ENCODE results near the gene TYSND1. TPM values are rescaled to one million over a fixed set of nuclear protein-coding genes. Genes with fewer than 3 reads are reported as not detected.

Gene TYSND1
- total RNA-seq, 1 experiment from 2014 or later = 39.3 TPM

DNA sequence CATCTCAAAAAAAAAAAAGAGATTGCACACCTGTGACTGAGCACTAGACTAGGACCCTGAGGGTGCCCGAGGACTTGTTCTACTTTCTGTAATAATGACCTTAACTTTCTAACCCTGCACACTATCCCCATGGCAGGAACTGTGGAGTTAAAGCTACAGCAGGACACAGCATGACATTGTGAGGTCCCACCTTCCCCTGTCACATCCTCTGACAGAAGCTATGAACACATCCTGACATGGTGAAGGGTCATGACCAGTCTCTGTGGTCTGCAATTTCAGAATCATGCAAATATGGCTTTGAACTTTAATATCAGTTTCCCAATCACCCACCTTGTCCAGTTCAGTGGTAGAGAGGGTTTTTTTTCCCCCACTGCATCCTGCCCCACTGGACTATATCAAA, 42.3 kb upstream of the TYSND1 start:
- no peak for ATAC-seq
- Histone ChIP-seq H3K9me3 (ENCODE audit: control insufficient read depth, insufficient read depth, low read depth, low read length) (no peaks in the 10 kb centered on the region), H3K27ac (ENCODE audit: low read length) (no peak overlapping the region), H3K4me1 (ENCODE audit: control insufficient read depth, insufficient read depth, low read length) (peaks cover 5% of the 10 kb centered on the region), H3K36me3 (ENCODE audit: control insufficient read depth, insufficient read depth, low read length) (no peaks in the 10 kb centered on the region), H3K27me3 (ENCODE audit: control insufficient read depth, insufficient read depth, low read length) (no peaks in the 10 kb centered on the region), H3K4me3 (ENCODE audit: low read depth in 2 of 2, low read length in 2 of 2) (no peak overlapping the region)
- no peak for TF ChIP-seq TCF7L2 (IDR thresholded peaks at IDR 0.05; ENCODE audit: low read depth, low read length)
- no peak for TF ChIP-seq POLR2AphosphoS5 (IDR thresholded peaks at IDR 0.05; ENCODE audit: low read depth, low read length)
- TF ChIP-seq SIN3A (IDR thresholded peaks at IDR 0.05; ENCODE audit: borderline replicate concordance, insufficient read depth, low read depth, low read length) = no peak
- TF ChIP-seq, protein P1, sequence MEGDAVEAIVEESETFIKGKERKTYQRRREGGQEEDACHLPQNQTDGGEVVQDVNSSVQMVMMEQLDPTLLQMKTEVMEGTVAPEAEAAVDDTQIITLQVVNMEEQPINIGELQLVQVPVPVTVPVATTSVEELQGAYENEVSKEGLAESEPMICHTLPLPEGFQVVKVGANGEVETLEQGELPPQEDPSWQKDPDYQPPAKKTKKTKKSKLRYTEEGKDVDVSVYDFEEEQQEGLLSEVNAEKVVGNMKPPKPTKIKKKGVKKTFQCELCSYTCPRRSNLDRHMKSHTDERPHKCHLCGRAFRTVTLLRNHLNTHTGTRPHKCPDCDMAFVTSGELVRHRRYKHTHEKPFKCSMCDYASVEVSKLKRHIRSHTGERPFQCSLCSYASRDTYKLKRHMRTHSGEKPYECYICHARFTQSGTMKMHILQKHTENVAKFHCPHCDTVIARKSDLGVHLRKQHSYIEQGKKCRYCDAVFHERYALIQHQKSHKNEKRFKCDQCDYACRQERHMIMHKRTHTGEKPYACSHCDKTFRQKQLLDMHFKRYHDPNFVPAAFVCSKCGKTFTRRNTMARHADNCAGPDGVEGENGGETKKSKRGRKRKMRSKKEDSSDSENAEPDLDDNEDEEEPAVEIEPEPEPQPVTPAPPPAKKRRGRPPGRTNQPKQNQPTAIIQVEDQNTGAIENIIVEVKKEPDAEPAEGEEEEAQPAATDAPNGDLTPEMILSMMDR (IDR thresholded peaks at IDR 0.05) = no peak
- TF ChIP-seq, protein P2, sequence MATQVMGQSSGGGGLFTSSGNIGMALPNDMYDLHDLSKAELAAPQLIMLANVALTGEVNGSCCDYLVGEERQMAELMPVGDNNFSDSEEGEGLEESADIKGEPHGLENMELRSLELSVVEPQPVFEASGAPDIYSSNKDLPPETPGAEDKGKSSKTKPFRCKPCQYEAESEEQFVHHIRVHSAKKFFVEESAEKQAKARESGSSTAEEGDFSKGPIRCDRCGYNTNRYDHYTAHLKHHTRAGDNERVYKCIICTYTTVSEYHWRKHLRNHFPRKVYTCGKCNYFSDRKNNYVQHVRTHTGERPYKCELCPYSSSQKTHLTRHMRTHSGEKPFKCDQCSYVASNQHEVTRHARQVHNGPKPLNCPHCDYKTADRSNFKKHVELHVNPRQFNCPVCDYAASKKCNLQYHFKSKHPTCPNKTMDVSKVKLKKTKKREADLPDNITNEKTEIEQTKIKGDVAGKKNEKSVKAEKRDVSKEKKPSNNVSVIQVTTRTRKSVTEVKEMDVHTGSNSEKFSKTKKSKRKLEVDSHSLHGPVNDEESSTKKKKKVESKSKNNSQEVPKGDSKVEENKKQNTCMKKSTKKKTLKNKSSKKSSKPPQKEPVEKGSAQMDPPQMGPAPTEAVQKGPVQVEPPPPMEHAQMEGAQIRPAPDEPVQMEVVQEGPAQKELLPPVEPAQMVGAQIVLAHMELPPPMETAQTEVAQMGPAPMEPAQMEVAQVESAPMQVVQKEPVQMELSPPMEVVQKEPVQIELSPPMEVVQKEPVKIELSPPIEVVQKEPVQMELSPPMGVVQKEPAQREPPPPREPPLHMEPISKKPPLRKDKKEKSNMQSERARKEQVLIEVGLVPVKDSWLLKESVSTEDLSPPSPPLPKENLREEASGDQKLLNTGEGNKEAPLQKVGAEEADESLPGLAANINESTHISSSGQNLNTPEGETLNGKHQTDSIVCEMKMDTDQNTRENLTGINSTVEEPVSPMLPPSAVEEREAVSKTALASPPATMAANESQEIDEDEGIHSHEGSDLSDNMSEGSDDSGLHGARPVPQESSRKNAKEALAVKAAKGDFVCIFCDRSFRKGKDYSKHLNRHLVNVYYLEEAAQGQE (IDR thresholded peaks at IDR 0.05; ENCODE audit: insufficient read depth in 1 of 2, low read depth in 2 of 2, low read length in 1 of 2) = no peak
- in situ Hi-C loops (cut with HindIII; ENCODE audit: low pct_unique_long_range_greater_than_20kb, low sequenced_read_pairs) = no loop called here
- intact Hi-C loops (cut with micrococcal nuclease; ENCODE audit: unreplicated experiment) = no loop called here
- CTCF ChIA-PET = no interaction called here
- BruUV-seq (replicated peaks) = no TSS peak
- DNase-seq (ENCODE audit: low read depth, low spot score) = no peak
- POLR2A ChIA-PET = no interaction called here

DNA sequence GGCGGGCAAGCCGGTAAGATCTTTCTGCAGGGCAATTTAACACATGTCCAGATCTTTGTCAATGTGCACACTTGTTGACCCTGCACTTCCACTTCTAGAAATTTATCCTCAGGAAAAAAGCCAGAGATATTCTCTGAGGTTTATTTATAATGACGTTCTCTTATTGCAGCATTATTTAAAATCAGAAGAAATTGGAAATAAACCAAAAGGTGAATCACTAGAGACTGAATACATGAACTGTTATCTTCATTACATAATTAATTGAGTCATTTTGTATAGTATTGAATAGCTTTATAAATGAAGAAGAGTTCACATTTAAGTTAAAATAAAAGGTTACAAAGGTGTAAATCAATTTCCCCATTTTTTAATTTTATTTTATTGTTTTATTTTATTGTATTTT, 40.1 kb upstream of the TYSND1 start:
- peaks cover 1% of the 10 kb centered on the region for H3K4me1 ChIP-seq (ENCODE audit: control insufficient read depth, insufficient read depth, low read length)
- ATAC-seq (no peak), DNase-seq (ENCODE audit: low read depth, low spot score) (no peak)
- CTCF ChIA-PET = no interaction called here
- H3K9me3 ChIP-seq (ENCODE audit: control insufficient read depth, insufficient read depth, low read depth, low read length) = no peaks in the 10 kb centered on the region
- no peaks in the 10 kb centered on the region for H3K36me3 ChIP-seq (ENCODE audit: control insufficient read depth, insufficient read depth, low read length)
- no TSS peak for BruUV-seq (replicated peaks)
- POLR2A ChIA-PET = no interaction called here
- no peaks in the 10 kb centered on the region for H3K27me3 ChIP-seq (ENCODE audit: control insufficient read depth, insufficient read depth, low read length)
- intact Hi-C loops (cut with micrococcal nuclease; ENCODE audit: unreplicated experiment) = no loop called here
- no peak for TF ChIP-seq SIN3A (IDR thresholded peaks at IDR 0.05; ENCODE audit: borderline replicate concordance, insufficient read depth, low read depth, low read length)
- no peak for TF ChIP-seq POLR2AphosphoS5 (IDR thresholded peaks at IDR 0.05; ENCODE audit: low read depth, low read length)
- TF ChIP-seq TCF7L2 (IDR thresholded peaks at IDR 0.05; ENCODE audit: low read depth, low read length) = no peak
- TF ChIP-seq, protein P2 (IDR thresholded peaks at IDR 0.05; ENCODE audit: insufficient read depth in 1 of 2, low read depth in 2 of 2, low read length in 1 of 2) = no peak
- TF ChIP-seq, protein P1 (IDR thresholded peaks at IDR 0.05) = no peak
- no peak overlapping the region for H3K4me3 ChIP-seq (ENCODE audit: low read depth in 2 of 2, low read length in 2 of 2)
- no peak overlapping the region for H3K27ac ChIP-seq (ENCODE audit: low read length)
- in situ Hi-C loops (cut with HindIII; ENCODE audit: low pct_unique_long_range_greater_than_20kb, low sequenced_read_pairs) = no loop called here

All from Panc1 (cell line).